GM12878 (cell line): Measurements from ENCODE around the gene NUBPL. TPM values are rescaled to one million over a fixed set of nuclear protein-coding genes. Genes with fewer than 3 reads are reported as not detected.

Source experiments
- ATAC-seq: fragments of 200-7000 bp; cut with Tn5 transposase; 3 replicates; pipeline ENCODE4 v1.9.1; 2020; ENCODE audit warnings: mild to moderate bottlenecking, moderate library complexity
- BruUV-seq: library from RNA; stranded (reverse); fragments of 400-500 nt; replicated peaks from 2 replicates; lab custom pipeline; 2021; lab: Mats Ljungman, UMichigan
- CTCF ChIA-PET: fragments of 300-600 bp; sonication (Branson Sonifier 250); formaldehyde crosslinking; extraction: SDS; loops from one replicate; lab custom pipeline; 2021; ENCODE audit warnings: inconsistent platforms; lab: Yijun Ruan, JAX
- POLR2A ChIA-PET: fragments of 350-600 bp; formaldehyde crosslinking; extraction: SDS; loops from one replicate; lab custom pipeline; 2021; ENCODE audit warnings: inconsistent platforms; lab: Charles Lee
- RAD21 ChIA-PET: fragments of 300-600 bp; sonication (Branson Sonifier 250); formaldehyde crosslinking; loops from one replicate; lab custom pipeline; 2023; ENCODE audit warnings: antibody characterized with exemption; ENCODE audit not compliant: unreplicated experiment; lab: Charles Lee
- SMC1A ChIA-PET: fragments of 300-600 bp; sonication (Branson Sonifier 250); formaldehyde crosslinking; loops from one replicate; lab custom pipeline; 2023; ENCODE audit not compliant: unreplicated experiment, uncharacterized antibody; lab: Charles Lee
- DNase-seq: peaks from one replicate; pipeline ENCODE4 v3.0.0-alpha.2; 2011; ENCODE audit warnings: low read depth, low spot score
- FAIRE-seq: peaks from 3 replicates; lab custom pipeline; 2011; peaks lifted over from hg19 to GRCh38; lab: Jason Lieb, UNC
- H2AFZ ChIP-seq: 2 replicates; pipeline ENCODE4 v1.6.0; 2011; ENCODE audit warnings: low read depth, low read length, control low read depth; ENCODE audit not compliant: control insufficient read depth
- H3K27ac ChIP-seq: 2 replicates; pipeline ENCODE4 v1.5.1; 2011; ENCODE audit warnings: control low read depth; ENCODE audit not compliant: control insufficient read depth, insufficient read depth
- H3K27me3 ChIP-seq, 2 experiments: replicated peaks in 1 of 2; 2 replicates each; pipeline versions ENCODE4 v1.6.0 to v1.6.1; 2011; ENCODE audit warnings: low read length in 1 of 2; ENCODE audit not compliant: control insufficient read depth in 2 of 2, insufficient read depth in 2 of 2
- H3K36me3 ChIP-seq, 2 experiments: 2 replicates each; pipeline ENCODE4 v1.5.1; 2011; ENCODE audit warnings: low read length in 1 of 2; ENCODE audit not compliant: control insufficient read depth in 2 of 2, insufficient read depth in 2 of 2
- H3K4me1 ChIP-seq: 2 replicates; pipeline ENCODE4 v1.6.1; 2011; ENCODE audit warnings: mild to moderate bottlenecking, low read length, moderate library complexity, mixed read lengths; ENCODE audit not compliant: control insufficient read depth, insufficient read depth
- H3K4me2 ChIP-seq: 2 replicates; pipeline ENCODE4 v1.6.0; 2011; ENCODE audit warnings: control low read depth; ENCODE audit not compliant: control insufficient read depth, insufficient read depth
- H3K4me3 ChIP-seq: fragments of 200-600 bp; sonication (generic); 2 replicates; pipeline ENCODE4 v1.5.1; 2016
- H3K79me2 ChIP-seq: 2 replicates; pipeline ENCODE4 v1.6.0; 2011; ENCODE audit warnings: low read length; ENCODE audit not compliant: control insufficient read depth, insufficient read depth
- H3K9ac ChIP-seq: 2 replicates; pipeline ENCODE4 v1.8.0; 2011; ENCODE audit warnings: low read length, control low read depth, mixed read lengths; ENCODE audit not compliant: control insufficient read depth, insufficient read depth
- H3K9me3 ChIP-seq: replicated peaks from 3 replicates; pipeline ENCODE4 v1.5.1; 2011; ENCODE audit warnings: mild to moderate bottlenecking, low read length; ENCODE audit not compliant: control insufficient read depth, insufficient read depth
- H4K20me1 ChIP-seq: 2 replicates; pipeline ENCODE4 v1.6.0; 2011; ENCODE audit not compliant: control insufficient read depth, insufficient read depth
- CEBPB ChIP-seq, 2 experiments: fragments of 150-350 bp in 1 of 2; IDR thresholded peaks; 2 replicates each; pipeline ENCODE4 v1.6.1; 2012 to 2014; ENCODE audit warnings: low read depth in 2 of 2, low read length in 2 of 2, borderline replicate concordance in 1 of 2, inconsistent platforms in 1 of 2
- JUND ChIP-seq: IDR thresholded peaks from 2 replicates; pipeline ENCODE4 v1.6.1; 2012; ENCODE audit warnings: low read depth, mild to moderate bottlenecking, low read length, improper control_type of control experiment, moderate library complexity
- NRF1 ChIP-seq: conservative IDR thresholded peaks from 2 replicates; pipeline ENCODE4 v1.6.1; 2011; ENCODE audit warnings: mild to moderate bottlenecking, low read depth, low read length, improper control_type of control experiment
- STAT3 ChIP-seq: IDR thresholded peaks from 2 replicates; pipeline ENCODE4 v1.6.1; 2011; ENCODE audit warnings: low read depth, low read length, improper control_type of control experiment
- TARDBP ChIP-seq: IDR thresholded peaks from 2 replicates; pipeline ENCODE4 v1.6.1; 2016; ENCODE audit warnings: borderline replicate concordance
- TCF3 ChIP-seq: IDR thresholded peaks from 2 replicates; pipeline ENCODE4 v1.6.1; 2012; ENCODE audit warnings: low read depth, mild to moderate bottlenecking, low read length, borderline replicate concordance; ENCODE audit not compliant: insufficient read depth
- WRNIP1 ChIP-seq: IDR thresholded peaks from 2 replicates; pipeline ENCODE4 v1.6.1; 2011; ENCODE audit warnings: low read depth, low read length, improper control_type of control experiment, borderline replicate concordance
- ZSCAN29 ChIP-seq: fragments of 450-650 bp; IDR thresholded peaks from 2 replicates; pipeline ENCODE4 v1.6.1; 2017; ENCODE audit warnings: mild to moderate bottlenecking, moderate library complexity
- WGBS: methylation state at CpG from one replicate; pipeline ENCODE4 v1.1.6; 2016; ENCODE audit warnings: low lambda C conversion rate; ENCODE audit not compliant: insufficient replicate concordance, insufficient coverage; ENCODE audit errors: missing lambda C conversion rate; 5-methylcytosine and 5-hydroxymethylcytosine counted together
- in situ Hi-C: fragments of 300-500 bp; cut with MboI; formaldehyde crosslinking; loops from 9 replicates; pipeline ENCODE4 v1.14.3; 2018; ENCODE audit warnings: mixed read lengths
- intact Hi-C: fragments of 100-400 bp; cut with micrococcal nuclease; formaldehyde crosslinking; loops from one replicate; pipeline ENCODE4 v1.14.2; 2022; ENCODE audit not compliant: unreplicated experiment
- polyA plus RNA-seq, 11 experiments: library from polyadenylated mRNA; depleted of rRNA in 4 of 11; unstranded in 6 of 11; stranded (reverse) in 5 of 11; fragments of >200 nt; fragmentation: Nextera tagmentation in 4 of 11; fragmentation: Illumina TruSeq in 1 of 11; extraction: Ambion mirVana in 4 of 11; extraction: Trizol in 1 of 11; gene quantifications; 1 replicate in 1 of 11; 2 replicates in 10 of 11; pipeline versions ENCODE4 v1.2.1 to v1.2.3, GENCODE V29; 2011 to 2016; ENCODE audit warnings: inconsistent platforms in 2 of 11, missing spikeins in 2 of 11, low read depth in 1 of 11
- total RNA-seq, 4 experiments: library from RNA; depleted of rRNA in 3 of 4; stranded (reverse); fragments of >200 nt in 3 of 4; fragmentation: Illumina TruSeq in 1 of 4; extraction: Trizol in 1 of 4; gene quantifications; 2 replicates each; pipeline versions ENCODE4 v1.2.1 to v1.2.3, GENCODE V29; 2013 to 2021
- TF ChIP-seq, protein P1 (sequence below), 3 experiments: IDR thresholded peaks in 2 of 3; conservative IDR thresholded peaks in 1 of 3; 2 replicates each; pipeline ENCODE4 v1.5.1; 2011; ENCODE audit warnings: low read depth in 3 of 3, low read length in 3 of 3, mild to moderate bottlenecking in 3 of 3, control low read depth in 2 of 3, moderate library complexity in 2 of 3, inconsistent platforms in 1 of 3, mixed read lengths in 1 of 3; ENCODE audit not compliant: control insufficient read depth in 2 of 3, insufficient read depth in 1 of 3; ENCODE audit errors: extremely low read depth in 1 of 3
- TF ChIP-seq, protein P2 (sequence below): fragments of 450-650 bp; formaldehyde crosslinking; IDR thresholded peaks from 2 replicates; pipeline ENCODE4 v1.5.0; 2022; ENCODE audit warnings: mild to moderate bottlenecking, missing genetic modification characterization
- TF ChIP-seq, protein P3 (sequence below): fragments of 450-650 bp; IDR thresholded peaks from 2 replicates; pipeline ENCODE4 v1.6.1; 2016; ENCODE audit warnings: mild to moderate bottlenecking
- TF ChIP-seq, protein P4 (sequence below): fragments of 450-650 bp; IDR thresholded peaks from 2 replicates; pipeline ENCODE4 v1.6.1; 2014; ENCODE audit warnings: mild to moderate bottlenecking

NUBPL gene
- total and polyA plus RNA-seq, 10 of the 15 experiments (the other 5 are each of a cell fraction or from before 2014, with no cell fraction given), result 3.4 to 11.6 (median 8.1) TPM

DNA sequence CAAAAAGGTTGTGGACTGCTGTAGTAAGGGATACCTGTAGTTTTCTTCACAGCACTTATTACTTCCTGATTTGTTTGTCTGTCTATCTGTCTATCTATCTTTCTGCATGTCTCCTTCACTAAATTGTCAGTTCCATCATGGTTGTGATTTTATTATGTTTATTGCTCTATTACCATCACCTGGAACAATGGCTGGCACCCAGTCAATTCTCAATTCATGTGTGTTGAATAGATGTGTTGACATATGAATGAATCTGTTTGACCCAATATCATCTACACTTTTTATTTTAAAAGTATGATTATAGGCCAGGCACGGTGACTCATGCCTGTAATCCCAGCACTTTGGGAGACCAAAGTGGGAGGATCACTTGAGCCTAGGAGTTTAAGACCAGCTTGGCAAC, 224.4 kb downstream of the NUBPL start:
- Histone ChIP-seq H3K9me3 (no peaks in the 10 kb centered on the region; the same call in 2 of the 3 replicates), H3K79me2 (no peaks in the 10 kb centered on the region), H3K27ac (no peak overlapping the region), H3K4me3 (no peak overlapping the region), H3K4me2 (no peak overlapping the region), H3K4me1 (no peaks in the 10 kb centered on the region), H3K36me3 (no peaks in the 10 kb centered on the region), H2AFZ (no peak overlapping the region), H3K27me3 (no peaks in the 10 kb centered on the region), H3K9ac (no peak overlapping the region), H4K20me1 (no peaks in the 10 kb centered on the region)
- CTCF ChIA-PET, result interaction anchor here (0.6 kb wide), 1 partner anchor 84 kb away, joined by 3 read pairs; no protein-coding TSS in a partner anchor
- 100% methylated on average over 1 of the region's 1 CpG for WGBS
- POLR2A ChIA-PET, result interaction anchor here (0.9 kb wide), 1 partner anchor 15 kb away, joined by 4 read pairs; no protein-coding TSS in a partner anchor
- SMC1A ChIA-PET, result interaction anchor here (0.6 kb wide), 1 partner anchor 53 kb away, joined by 3 read pairs; no protein-coding TSS in a partner anchor
- DNase-seq, result no peak
- RAD21 ChIA-PET, result no interaction called here
- no peak for ATAC-seq
- BruUV-seq, result no TSS peak
- in situ Hi-C loops, result no loop called here
- TF ChIP-seq, protein P1, sequence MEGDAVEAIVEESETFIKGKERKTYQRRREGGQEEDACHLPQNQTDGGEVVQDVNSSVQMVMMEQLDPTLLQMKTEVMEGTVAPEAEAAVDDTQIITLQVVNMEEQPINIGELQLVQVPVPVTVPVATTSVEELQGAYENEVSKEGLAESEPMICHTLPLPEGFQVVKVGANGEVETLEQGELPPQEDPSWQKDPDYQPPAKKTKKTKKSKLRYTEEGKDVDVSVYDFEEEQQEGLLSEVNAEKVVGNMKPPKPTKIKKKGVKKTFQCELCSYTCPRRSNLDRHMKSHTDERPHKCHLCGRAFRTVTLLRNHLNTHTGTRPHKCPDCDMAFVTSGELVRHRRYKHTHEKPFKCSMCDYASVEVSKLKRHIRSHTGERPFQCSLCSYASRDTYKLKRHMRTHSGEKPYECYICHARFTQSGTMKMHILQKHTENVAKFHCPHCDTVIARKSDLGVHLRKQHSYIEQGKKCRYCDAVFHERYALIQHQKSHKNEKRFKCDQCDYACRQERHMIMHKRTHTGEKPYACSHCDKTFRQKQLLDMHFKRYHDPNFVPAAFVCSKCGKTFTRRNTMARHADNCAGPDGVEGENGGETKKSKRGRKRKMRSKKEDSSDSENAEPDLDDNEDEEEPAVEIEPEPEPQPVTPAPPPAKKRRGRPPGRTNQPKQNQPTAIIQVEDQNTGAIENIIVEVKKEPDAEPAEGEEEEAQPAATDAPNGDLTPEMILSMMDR (IDR thresholded peaks at IDR 0.05 in 2 of 3, conservative IDR thresholded peaks at IDR 0.05 in 1 of 3; ENCODE audit: control insufficient read depth in 2 of 3, extremely low read depth in 1 of 3, insufficient read depth in 1 of 3, low read depth in 3 of 3, low read length in 3 of 3), result no peak
- no peak for TF ChIP-seq TARDBP
- TF ChIP-seq WRNIP1, result no peak
- TF ChIP-seq, protein P2, sequence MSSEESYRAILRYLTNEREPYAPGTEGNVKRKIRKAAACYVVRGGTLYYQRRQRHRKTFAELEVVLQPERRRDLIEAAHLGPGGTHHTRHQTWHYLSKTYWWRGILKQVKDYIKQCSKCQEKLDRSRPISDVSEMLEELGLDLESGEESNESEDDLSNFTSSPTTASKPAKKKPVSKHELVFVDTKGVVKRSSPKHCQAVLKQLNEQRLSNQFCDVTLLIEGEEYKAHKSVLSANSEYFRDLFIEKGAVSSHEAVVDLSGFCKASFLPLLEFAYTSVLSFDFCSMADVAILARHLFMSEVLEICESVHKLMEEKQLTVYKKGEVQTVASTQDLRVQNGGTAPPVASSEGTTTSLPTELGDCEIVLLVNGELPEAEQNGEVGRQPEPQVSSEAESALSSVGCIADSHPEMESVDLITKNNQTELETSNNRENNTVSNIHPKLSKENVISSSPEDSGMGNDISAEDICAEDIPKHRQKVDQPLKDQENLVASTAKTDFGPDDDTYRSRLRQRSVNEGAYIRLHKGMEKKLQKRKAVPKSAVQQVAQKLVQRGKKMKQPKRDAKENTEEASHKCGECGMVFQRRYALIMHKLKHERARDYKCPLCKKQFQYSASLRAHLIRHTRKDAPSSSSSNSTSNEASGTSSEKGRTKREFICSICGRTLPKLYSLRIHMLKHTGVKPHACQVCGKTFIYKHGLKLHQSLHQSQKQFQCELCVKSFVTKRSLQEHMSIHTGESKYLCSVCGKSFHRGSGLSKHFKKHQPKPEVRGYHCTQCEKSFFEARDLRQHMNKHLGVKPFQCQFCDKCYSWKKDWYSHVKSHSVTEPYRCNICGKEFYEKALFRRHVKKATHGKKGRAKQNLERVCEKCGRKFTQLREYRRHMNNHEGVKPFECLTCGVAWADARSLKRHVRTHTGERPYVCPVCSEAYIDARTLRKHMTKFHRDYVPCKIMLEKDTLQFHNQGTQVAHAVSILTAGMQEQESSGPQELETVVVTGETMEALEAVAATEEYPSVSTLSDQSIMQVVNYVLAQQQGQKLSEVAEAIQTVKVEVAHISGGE (CRISPR knock-in tag), result no peak
- no peak for TF ChIP-seq ZSCAN29
- TF ChIP-seq CEBPB (IDR thresholded peaks at IDR 0.05; ENCODE audit: borderline replicate concordance in 1 of 2, low read depth in 2 of 2, low read length in 2 of 2), result no peak
- TF ChIP-seq NRF1, result no peak
- TF ChIP-seq JUND, result no peak
- no peak for TF ChIP-seq STAT3
- TF ChIP-seq, protein P3, sequence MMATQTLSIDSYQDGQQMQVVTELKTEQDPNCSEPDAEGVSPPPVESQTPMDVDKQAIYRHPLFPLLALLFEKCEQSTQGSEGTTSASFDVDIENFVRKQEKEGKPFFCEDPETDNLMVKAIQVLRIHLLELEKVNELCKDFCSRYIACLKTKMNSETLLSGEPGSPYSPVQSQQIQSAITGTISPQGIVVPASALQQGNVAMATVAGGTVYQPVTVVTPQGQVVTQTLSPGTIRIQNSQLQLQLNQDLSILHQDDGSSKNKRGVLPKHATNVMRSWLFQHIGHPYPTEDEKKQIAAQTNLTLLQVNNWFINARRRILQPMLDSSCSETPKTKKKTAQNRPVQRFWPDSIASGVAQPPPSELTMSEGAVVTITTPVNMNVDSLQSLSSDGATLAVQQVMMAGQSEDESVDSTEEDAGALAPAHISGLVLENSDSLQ, result no peak
- TF ChIP-seq, protein P4, sequence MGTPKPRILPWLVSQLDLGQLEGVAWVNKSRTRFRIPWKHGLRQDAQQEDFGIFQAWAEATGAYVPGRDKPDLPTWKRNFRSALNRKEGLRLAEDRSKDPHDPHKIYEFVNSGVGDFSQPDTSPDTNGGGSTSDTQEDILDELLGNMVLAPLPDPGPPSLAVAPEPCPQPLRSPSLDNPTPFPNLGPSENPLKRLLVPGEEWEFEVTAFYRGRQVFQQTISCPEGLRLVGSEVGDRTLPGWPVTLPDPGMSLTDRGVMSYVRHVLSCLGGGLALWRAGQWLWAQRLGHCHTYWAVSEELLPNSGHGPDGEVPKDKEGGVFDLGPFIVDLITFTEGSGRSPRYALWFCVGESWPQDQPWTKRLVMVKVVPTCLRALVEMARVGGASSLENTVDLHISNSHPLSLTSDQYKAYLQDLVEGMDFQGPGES, result no peak
- TF ChIP-seq TCF3, result no peak
- FAIRE-seq, result no peak
- intact Hi-C loops, result no loop called here
